K562 (cell line): Measurements from ENCODE around the gene TMEM53. TPM values are rescaled to one million over a fixed set of nuclear protein-coding genes. Genes with fewer than 3 reads are reported as not detected.

Source experiments
- ADNP ChIP-seq: fragments of 200-800 bp; sonication (Bioruptor generic); IDR thresholded peaks from 2 replicates; pipeline ENCODE4 v1.6.1; 2016; ENCODE audit warnings: missing genetic modification characterization, missing compliant biosample characterization
- DACH1 ChIP-seq: fragments of 450-650 bp; IDR thresholded peaks from 2 replicates; pipeline ENCODE4 v1.6.1; 2018; ENCODE audit not compliant: partially characterized antibody
- DIDO1 ChIP-seq: fragments of 450-650 bp; IDR thresholded peaks from 2 replicates; pipeline ENCODE4 v1.6.1; 2016; ENCODE audit warnings: low read depth, missing biosample characterization, missing genetic modification characterization
- E2F4 ChIP-seq: sonication (generic); formaldehyde crosslinking; IDR thresholded peaks from 2 replicates; pipeline ENCODE4 v1.8.0; 2022; ENCODE audit warnings: mild to moderate bottlenecking, low read depth, missing genetic modification reagents
- GATAD2B ChIP-seq: fragments of 450-650 bp; IDR thresholded peaks from 2 replicates; pipeline ENCODE4 v1.6.1; 2017; ENCODE audit warnings: mild to moderate bottlenecking, borderline replicate concordance
- JUNB ChIP-seq: fragments of 450-650 bp; formaldehyde crosslinking; conservative IDR thresholded peaks from 2 replicates; pipeline ENCODE4 v1.4.0; 2020; ENCODE audit warnings: mild to moderate bottlenecking
- KAT7 ChIP-seq: sonication (generic); formaldehyde crosslinking; IDR thresholded peaks from 2 replicates; pipeline ENCODE4 v1.8.0; 2022; ENCODE audit warnings: missing genetic modification reagents, mild to moderate bottlenecking, borderline replicate concordance
- MTA1 ChIP-seq: fragments of 450-650 bp; IDR thresholded peaks from 2 replicates; pipeline ENCODE4 v1.6.1; 2017; ENCODE audit warnings: borderline replicate concordance
- MTA3 ChIP-seq: fragments of 450-650 bp; formaldehyde crosslinking; IDR thresholded peaks from 2 replicates; pipeline ENCODE4 v1.6.1; 2017; ENCODE audit warnings: mild to moderate bottlenecking, borderline replicate concordance
- NCOA6 ChIP-seq: fragments of 450-650 bp; IDR thresholded peaks from 2 replicates; pipeline ENCODE4 v1.6.1; 2017; ENCODE audit warnings: mild to moderate bottlenecking
- PML ChIP-seq: IDR thresholded peaks from 2 replicates; pipeline ENCODE4 v1.6.1; 2012; ENCODE audit warnings: low read length, inconsistent platforms
- STAT5A ChIP-seq: IDR thresholded peaks from 2 replicates; pipeline ENCODE4 v1.6.1; 2012; ENCODE audit warnings: low read length, inconsistent platforms, borderline replicate concordance
- polyA plus RNA-seq, 8 experiments: library from polyadenylated mRNA; depleted of rRNA in 4 of 8; stranded (reverse) in 5 of 8; unstranded in 3 of 8; fragments of >200 nt; fragmentation: Nextera tagmentation in 2 of 8; fragmentation: Illumina TruSeq in 1 of 8; extraction: Ambion mirVana in 2 of 8; extraction: Trizol in 1 of 8; gene quantifications; 2 replicates each; pipeline versions ENCODE4 v1.2.1 to v1.2.3, GENCODE V29; 2011 to 2014; ENCODE audit warnings: inconsistent platforms in 1 of 8, missing spikeins in 1 of 8
- total RNA-seq, 7 experiments: library from RNA; depleted of rRNA in 6 of 7; stranded (reverse); fragments of >200 nt in 6 of 7; fragmentation: Illumina TruSeq in 2 of 7; extraction: Trizol in 2 of 7; gene quantifications; 2 replicates each; pipeline versions ENCODE4 v1.2.1 to v1.2.3, GENCODE V29; 2011 to 2021; ENCODE audit warnings: low replicate concordance in 1 of 7
- TF ChIP-seq, protein P1 (sequence below): fragments of 250-450 bp; sonication (Bioruptor Pico); IDR thresholded peaks from 2 replicates; pipeline ENCODE4 v1.5.0; 2021
- TF ChIP-seq, protein P2 (sequence below): sonication (generic); formaldehyde crosslinking; IDR thresholded peaks from 2 replicates; pipeline ENCODE4 v1.8.0; 2022; ENCODE audit warnings: mild to moderate bottlenecking, missing genetic modification reagents
- TF ChIP-seq, protein P3 (sequence below): fragments of 250-450 bp; sonication (Bioruptor Pico); IDR thresholded peaks from 2 replicates; pipeline ENCODE4 v1.8.0; 2021; ENCODE audit warnings: moderate library complexity, mild to moderate bottlenecking, inconsistent platforms

TMEM53 gene
- total and polyA plus RNA-seq, 9 of the 15 experiments (the other 6 are each of a cell fraction or from before 2014, with no cell fraction given) = 0.23 to 3.7 (median 2.0) TPM

DNA sequence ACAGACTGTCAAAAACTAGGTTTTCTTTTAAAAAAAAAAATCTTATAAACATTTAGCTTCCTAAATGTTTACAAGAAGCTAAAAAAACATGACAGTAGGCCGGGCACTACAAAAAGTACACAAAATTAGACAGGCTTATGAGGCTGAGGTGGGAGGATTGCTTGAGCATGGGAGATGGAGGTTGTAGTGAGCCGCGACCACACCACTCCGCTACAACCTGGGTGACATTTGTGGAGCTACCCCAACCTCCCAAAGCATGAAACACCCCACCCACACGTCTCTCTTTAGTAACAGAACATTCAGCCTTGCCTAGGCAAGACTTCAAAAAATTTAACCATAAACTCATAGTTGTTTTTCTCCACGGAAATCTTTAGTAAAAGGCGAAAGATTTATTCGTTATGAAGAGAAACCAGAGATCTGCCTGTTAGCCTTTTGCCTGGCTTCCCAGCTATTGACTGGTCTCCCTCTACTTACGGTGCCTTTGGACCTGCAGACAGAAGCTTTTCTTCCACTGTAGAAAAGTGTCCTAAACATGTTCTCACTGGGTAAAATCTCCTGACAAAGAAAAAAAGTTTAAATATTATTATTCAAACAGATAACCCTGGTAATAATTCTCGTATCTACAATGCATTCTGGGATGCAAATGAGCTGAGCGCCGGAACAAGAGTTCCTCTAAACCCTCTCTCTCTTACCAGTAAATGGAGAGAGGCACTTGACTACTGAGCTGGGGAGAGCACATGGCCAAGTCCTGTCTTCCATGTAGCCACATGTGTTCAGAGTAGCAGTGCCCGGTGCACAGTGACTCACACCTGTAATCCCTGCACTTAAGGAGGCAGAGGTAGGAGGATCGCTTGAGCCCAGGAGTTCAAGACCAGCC, 47.4 kb upstream of the TMEM53 start (continued):
- peak; percentile 13; the same call in 1 of the 2 replicates for TF ChIP-seq ADNP (tag)
- TF ChIP-seq, protein P1, sequence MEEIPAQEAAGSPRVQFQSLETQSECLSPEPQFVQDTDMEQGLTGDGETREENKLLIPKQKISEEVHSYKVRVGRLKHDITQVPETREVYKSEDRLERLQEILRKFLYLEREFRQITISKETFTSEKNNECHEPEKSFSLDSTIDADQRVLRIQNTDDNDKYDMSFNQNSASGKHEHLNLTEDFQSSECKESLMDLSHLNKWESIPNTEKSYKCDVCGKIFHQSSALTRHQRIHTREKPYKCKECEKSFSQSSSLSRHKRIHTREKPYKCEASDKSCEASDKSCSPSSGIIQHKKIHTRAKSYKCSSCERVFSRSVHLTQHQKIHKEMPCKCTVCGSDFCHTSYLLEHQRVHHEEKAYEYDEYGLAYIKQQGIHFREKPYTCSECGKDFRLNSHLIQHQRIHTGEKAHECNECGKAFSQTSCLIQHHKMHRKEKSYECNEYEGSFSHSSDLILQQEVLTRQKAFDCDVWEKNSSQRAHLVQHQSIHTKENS (CRISPR knock-in tag) = peak; percentile 99
- TF ChIP-seq JUNB (CRISPR knock-in tag) = peak; percentile 78
- peak; percentile 72 for TF ChIP-seq DIDO1 (tag)
- peak; percentile 99 for TF ChIP-seq MTA3
- TF ChIP-seq DACH1 = peak; percentile 61
- TF ChIP-seq KAT7 = peak; percentile 90; the same call in 1 of the 2 replicates
- TF ChIP-seq GATAD2B = peak; percentile 73
- peak; percentile 94 for TF ChIP-seq STAT5A
- TF ChIP-seq, protein P2, sequence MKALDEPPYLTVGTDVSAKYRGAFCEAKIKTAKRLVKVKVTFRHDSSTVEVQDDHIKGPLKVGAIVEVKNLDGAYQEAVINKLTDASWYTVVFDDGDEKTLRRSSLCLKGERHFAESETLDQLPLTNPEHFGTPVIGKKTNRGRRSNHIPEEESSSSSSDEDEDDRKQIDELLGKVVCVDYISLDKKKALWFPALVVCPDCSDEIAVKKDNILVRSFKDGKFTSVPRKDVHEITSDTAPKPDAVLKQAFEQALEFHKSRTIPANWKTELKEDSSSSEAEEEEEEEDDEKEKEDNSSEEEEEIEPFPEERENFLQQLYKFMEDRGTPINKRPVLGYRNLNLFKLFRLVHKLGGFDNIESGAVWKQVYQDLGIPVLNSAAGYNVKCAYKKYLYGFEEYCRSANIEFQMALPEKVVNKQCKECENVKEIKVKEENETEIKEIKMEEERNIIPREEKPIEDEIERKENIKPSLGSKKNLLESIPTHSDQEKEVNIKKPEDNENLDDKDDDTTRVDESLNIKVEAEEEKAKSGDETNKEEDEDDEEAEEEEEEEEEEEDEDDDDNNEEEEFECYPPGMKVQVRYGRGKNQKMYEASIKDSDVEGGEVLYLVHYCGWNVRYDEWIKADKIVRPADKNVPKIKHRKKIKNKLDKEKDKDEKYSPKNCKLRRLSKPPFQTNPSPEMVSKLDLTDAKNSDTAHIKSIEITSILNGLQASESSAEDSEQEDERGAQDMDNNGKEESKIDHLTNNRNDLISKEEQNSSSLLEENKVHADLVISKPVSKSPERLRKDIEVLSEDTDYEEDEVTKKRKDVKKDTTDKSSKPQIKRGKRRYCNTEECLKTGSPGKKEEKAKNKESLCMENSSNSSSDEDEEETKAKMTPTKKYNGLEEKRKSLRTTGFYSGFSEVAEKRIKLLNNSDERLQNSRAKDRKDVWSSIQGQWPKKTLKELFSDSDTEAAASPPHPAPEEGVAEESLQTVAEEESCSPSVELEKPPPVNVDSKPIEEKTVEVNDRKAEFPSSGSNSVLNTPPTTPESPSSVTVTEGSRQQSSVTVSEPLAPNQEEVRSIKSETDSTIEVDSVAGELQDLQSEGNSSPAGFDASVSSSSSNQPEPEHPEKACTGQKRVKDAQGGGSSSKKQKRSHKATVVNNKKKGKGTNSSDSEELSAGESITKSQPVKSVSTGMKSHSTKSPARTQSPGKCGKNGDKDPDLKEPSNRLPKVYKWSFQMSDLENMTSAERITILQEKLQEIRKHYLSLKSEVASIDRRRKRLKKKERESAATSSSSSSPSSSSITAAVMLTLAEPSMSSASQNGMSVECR (CRISPR knock-in tag) = peak; percentile 95
- TF ChIP-seq E2F4 (CRISPR knock-in tag) = peak; percentile 81; the same call in 1 of the 2 replicates
- TF ChIP-seq MTA1 = peak; percentile 67
- peak; percentile 81 for TF ChIP-seq NCOA6
- peak; percentile 100 for TF ChIP-seq PML
- TF ChIP-seq, protein P3, sequence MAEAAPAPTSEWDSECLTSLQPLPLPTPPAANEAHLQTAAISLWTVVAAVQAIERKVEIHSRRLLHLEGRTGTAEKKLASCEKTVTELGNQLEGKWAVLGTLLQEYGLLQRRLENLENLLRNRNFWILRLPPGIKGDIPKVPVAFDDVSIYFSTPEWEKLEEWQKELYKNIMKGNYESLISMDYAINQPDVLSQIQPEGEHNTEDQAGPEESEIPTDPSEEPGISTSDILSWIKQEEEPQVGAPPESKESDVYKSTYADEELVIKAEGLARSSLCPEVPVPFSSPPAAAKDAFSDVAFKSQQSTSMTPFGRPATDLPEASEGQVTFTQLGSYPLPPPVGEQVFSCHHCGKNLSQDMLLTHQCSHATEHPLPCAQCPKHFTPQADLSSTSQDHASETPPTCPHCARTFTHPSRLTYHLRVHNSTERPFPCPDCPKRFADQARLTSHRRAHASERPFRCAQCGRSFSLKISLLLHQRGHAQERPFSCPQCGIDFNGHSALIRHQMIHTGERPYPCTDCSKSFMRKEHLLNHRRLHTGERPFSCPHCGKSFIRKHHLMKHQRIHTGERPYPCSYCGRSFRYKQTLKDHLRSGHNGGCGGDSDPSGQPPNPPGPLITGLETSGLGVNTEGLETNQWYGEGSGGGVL (CRISPR knock-in tag) = peak; percentile 79
